Effector memory CD8-positive, alpha-beta T cell (primary cell): Measurements from ENCODE around the gene VAV1.

Experiments
- ATAC-seq: fragments of 150-1000 bp; cut with Tn5 transposase; replicated peaks from 2 replicates; pipeline ENCODE4 v1.10.0; 2021; ENCODE audit warnings: mild to moderate bottlenecking, moderate library complexity
- DNase-seq, 3 experiments: peaks; one replicate each; pipeline ENCODE4 v3.0.0; 2021
- H3K27ac Mint-ChIP-seq, 2 donors: one replicate each; pipeline ENCODE4 v1.8.0; 2022; ENCODE audit warnings: mild to moderate bottlenecking in 2 of 2, mixed read lengths in 2 of 2, moderate library complexity in 2 of 2
- H3K27me3 Mint-ChIP-seq, 2 donors: one replicate each; pipeline ENCODE4 v1.8.0; 2022; ENCODE audit warnings: mixed read lengths in 2 of 2
- H3K36me3 Mint-ChIP-seq: one replicate; pipeline ENCODE4 v1.8.0; 2022; ENCODE audit warnings: mild to moderate bottlenecking, moderate library complexity, mixed read lengths; ENCODE audit not compliant: insufficient read depth
- H3K4me1 Mint-ChIP-seq, 2 donors: one replicate each; pipeline ENCODE4 v1.8.0; 2022; ENCODE audit warnings: low read depth in 2 of 2, mixed read lengths in 2 of 2
- H3K4me3 Mint-ChIP-seq, 2 donors: one replicate each; pipeline ENCODE4 v1.8.0; 2022; ENCODE audit warnings: mild to moderate bottlenecking in 2 of 2, mixed read lengths in 2 of 2, moderate library complexity in 2 of 2
- H3K9me3 Mint-ChIP-seq, 2 donors: one replicate each; pipeline ENCODE4 v1.8.0; 2022; ENCODE audit warnings: mixed read lengths in 2 of 2

Gene VAV1

DNA sequence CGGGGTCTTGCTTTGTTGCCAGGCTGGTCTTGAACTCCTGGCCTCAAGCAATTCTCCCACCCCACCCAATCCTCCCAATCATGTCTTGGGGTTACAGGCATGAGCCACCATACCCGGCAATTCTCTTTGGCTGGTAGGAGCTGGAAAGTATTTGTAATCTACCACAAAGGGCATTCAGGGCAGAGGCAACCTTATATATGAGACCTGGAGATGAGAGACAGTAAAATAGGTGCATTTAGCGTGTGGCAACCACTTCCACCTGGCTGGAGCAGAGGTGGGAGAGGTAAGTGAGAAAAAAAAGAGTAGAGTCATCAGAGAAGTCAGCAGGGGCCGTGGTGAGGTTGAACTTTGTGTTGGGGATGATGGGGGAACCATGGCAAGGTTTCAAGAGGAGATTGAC is 36.8 kb downstream of the VAV1 start:
- ATAC-seq (no peak), DNase-seq (no peak)
- peaks cover 17% of the 10 kb centered on the region for H3K36me3 Mint-ChIP-seq
- H3K4me1 Mint-ChIP-seq = peaks cover 35 to 60% of the 10 kb centered on the region in 2 donors
- no peaks in the 10 kb centered on the region for H3K9me3 Mint-ChIP-seq
- H3K4me3 Mint-ChIP-seq = peak overlapping the region in 1 of 2 donors; percentile 23
- peak overlapping the region; percentile 33 to 39 for H3K27ac Mint-ChIP-seq
- no peaks in the 10 kb centered on the region for H3K27me3 Mint-ChIP-seq

DNA sequence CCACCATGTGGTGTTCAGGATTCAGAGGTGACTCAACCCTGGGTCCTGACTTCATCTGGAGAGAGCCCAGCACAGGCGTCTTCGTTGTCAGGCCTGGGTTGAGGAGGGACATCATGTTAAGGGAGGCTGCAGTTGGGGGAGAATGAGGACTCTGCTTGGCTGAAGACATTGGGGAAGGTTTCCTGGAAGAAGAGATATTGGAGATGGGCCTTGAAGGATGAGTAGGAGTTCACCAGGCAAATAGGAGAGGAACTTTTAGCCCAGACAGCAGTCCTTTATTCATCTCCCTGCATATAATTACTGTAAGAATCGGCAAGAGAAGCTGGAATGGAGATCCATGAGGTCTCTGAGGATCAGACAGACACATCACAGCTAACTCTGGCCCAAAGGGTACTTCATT is 38.9 kb downstream of the VAV1 start:
- Mint-ChIP-seq H3K4me1 (peaks cover 40 to 66% of the 10 kb centered on the region in 2 donors), H3K9me3 (no peaks in the 10 kb centered on the region), H3K27me3 (no peaks in the 10 kb centered on the region), H3K4me3 (no peak overlapping the region), H3K36me3 (peaks cover 9% of the 10 kb centered on the region), H3K27ac (peak overlapping the region; percentile 39 to 80)
- DNase-seq (no peak), ATAC-seq (no peak)

DNA sequence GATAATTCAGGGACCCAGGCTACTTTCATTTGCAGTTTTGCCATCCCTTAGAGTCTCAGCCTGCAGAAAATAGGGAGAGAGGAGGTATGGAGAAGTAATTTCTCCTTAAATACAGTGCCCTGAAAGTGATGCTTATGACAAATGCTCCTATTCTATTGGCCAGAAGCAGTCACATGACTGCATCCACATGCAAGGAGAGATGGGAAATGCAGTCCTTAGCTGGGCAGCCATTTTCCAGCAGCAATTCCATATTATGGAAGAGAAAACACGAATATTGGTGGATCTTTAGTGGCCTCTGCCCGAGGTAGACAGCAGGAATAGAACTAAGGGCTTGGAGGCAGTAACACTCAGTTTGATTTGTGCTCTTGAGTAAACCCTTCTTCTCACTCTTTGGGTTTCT is 39.4 kb downstream of the VAV1 start:
- no peaks in the 10 kb centered on the region for H3K9me3 Mint-ChIP-seq
- peak overlapping the region; percentile 39 to 80 for H3K27ac Mint-ChIP-seq
- no peak for ATAC-seq
- H3K4me3 Mint-ChIP-seq = peak overlapping the region in 1 of 2 donors; percentile 13
- H3K36me3 Mint-ChIP-seq = peaks cover 9% of the 10 kb centered on the region
- H3K4me1 Mint-ChIP-seq = peaks cover 38 to 65% of the 10 kb centered on the region in 2 donors
- no peaks in the 10 kb centered on the region for H3K27me3 Mint-ChIP-seq
- no peak for DNase-seq

DNA sequence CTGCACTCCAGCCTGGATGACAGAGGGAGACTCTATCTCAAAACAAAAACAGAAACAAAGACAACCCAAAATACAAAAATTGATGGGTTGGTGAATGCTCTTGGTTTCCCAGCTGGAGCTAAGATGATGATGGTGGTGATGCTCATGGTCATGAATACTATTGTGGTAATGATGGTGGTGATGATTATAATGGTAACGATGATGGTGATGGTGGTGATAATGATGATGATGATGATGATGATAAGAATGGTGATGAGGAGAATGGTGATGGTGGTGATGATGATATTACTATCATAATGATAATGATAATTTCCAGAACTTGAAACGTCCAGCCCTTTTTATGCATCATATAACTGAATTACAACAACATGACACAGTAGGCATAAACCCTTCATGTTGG is 40.1 kb downstream of the VAV1 start:
- Mint-ChIP-seq H3K4me3 (no peak overlapping the region), H3K27ac (peak overlapping the region; percentile 39 to 80), H3K36me3 (peaks cover 6% of the 10 kb centered on the region), H3K4me1 (peaks cover 38 to 65% of the 10 kb centered on the region in 2 donors), H3K9me3 (no peaks in the 10 kb centered on the region), H3K27me3 (no peaks in the 10 kb centered on the region)
- no peak for DNase-seq
- no peak for ATAC-seq

DNA sequence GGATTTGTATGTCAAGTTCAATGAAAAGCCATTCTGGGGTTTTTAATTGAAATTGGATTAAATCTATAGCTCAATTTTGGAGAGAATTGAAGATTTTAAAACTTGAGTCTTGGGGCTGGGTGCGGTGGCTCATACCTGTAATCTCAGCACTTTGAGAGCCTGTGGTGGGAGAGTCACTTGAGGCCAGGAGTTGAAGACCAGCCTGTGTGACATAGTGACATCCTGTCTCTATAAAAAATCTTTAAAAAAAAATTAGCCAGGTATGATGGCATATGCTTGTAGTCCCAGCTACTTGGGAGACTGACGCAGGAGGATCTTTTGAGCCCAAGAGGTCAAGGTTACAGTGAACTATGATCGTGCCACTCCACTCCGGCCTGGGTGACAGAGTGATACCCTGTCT is 41.2 kb downstream of the VAV1 start:
- no peaks in the 10 kb centered on the region for H3K27me3 Mint-ChIP-seq
- peak overlapping the region; percentile 4 to 21 for H3K4me3 Mint-ChIP-seq
- H3K27ac Mint-ChIP-seq = peak overlapping the region; percentile 2 to 69

DNA sequence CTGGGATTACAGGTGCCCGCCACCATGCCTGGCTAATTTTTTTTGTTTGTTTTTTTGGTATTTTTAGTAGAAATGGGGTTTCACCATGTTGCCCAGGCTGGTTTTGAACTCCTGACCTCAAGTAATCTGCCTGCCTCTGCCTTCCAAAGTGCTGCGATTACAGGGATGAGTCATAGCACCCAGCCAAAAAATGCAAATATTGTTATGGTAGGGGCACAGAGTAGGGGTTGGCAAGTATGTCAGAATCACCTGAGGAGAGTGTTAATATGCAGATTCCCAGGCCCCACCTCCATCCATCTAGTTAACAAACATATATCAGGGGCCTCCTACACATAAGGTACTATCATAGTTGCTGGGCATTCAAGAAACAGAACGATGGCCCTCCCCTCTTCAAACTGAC is 44.7 kb downstream of the VAV1 start:
- Mint-ChIP-seq H3K27ac (peak overlapping the region; percentile 38 to 62), H3K4me1 (peaks cover 26 to 48% of the 10 kb centered on the region in 2 donors), H3K4me3 (no peak overlapping the region), H3K9me3 (peaks cover 0 to 1% of the 10 kb centered on the region in 2 donors), H3K27me3 (no peaks in the 10 kb centered on the region), H3K36me3 (peaks cover 35% of the 10 kb centered on the region)
- DNase-seq (no peak), ATAC-seq (no peak)

More for the DNA sequence above, 41.2 kb downstream of the VAV1 start:
- DNase-seq (no peak), ATAC-seq (peak; percentile 59)
- H3K36me3 Mint-ChIP-seq = peaks cover 9% of the 10 kb centered on the region
- H3K9me3 Mint-ChIP-seq = no peaks in the 10 kb centered on the region
- H3K4me1 Mint-ChIP-seq = peaks cover 40 to 67% of the 10 kb centered on the region in 2 donors

DNA sequence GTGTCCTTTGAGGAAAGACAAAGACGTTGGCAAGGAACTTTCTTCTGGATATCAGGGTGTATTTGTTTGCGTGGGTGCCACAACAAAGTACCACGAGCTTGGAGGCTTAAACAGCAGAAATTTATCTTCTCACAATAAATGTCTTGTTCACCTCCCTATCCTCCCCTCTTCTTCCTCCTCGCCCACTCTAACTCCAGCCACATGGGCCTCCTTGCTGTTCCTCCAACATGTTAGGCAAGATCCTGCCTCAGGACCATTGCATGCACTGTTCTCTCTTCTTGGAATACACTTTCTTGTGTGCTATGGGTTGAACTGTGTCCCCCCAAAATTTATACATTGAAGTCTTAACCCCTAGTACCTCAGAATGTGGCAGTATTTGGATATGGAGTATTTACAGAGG is 45.7 kb downstream of the VAV1 start:
- ATAC-seq (no peak), DNase-seq (no peak)
- no peaks in the 10 kb centered on the region for H3K27me3 Mint-ChIP-seq
- peak overlapping the region in 1 of 2 donors; percentile 36 for H3K27ac Mint-ChIP-seq
- no peak overlapping the region for H3K4me3 Mint-ChIP-seq
- H3K4me1 Mint-ChIP-seq = peaks cover 20 to 39% of the 10 kb centered on the region in 2 donors
- peaks cover 0 to 1% of the 10 kb centered on the region in 2 donors for H3K9me3 Mint-ChIP-seq
- peaks cover 35% of the 10 kb centered on the region for H3K36me3 Mint-ChIP-seq

DNA sequence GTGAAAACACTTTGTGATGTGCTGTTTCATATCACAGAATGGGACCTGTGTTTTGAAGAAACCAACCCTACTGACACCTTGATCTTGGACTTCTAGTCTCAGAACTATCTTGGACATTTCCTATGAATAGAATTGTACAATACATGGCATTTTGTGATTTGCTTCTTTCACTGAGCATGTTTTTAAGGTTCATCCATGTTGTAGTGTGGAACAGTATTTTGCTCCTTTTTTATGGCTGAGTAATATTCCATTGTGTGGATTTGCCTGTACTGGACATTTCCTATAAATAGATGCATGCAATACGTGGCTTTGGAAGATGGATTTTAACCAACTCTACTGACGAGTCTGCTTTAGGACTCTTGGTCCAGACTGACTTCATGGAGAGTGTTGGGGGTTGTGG is 46.8 kb downstream of the VAV1 start:
- ATAC-seq = no peak
- Mint-ChIP-seq H3K4me3 (no peak overlapping the region), H3K36me3 (peaks cover 41% of the 10 kb centered on the region), H3K9me3 (peaks cover 0 to 1% of the 10 kb centered on the region in 2 donors), H3K4me1 (peaks cover 17 to 31% of the 10 kb centered on the region in 2 donors), H3K27ac (peak overlapping the region; percentile 52 to 74), H3K27me3 (no peaks in the 10 kb centered on the region)
- DNase-seq = no peak

DNA sequence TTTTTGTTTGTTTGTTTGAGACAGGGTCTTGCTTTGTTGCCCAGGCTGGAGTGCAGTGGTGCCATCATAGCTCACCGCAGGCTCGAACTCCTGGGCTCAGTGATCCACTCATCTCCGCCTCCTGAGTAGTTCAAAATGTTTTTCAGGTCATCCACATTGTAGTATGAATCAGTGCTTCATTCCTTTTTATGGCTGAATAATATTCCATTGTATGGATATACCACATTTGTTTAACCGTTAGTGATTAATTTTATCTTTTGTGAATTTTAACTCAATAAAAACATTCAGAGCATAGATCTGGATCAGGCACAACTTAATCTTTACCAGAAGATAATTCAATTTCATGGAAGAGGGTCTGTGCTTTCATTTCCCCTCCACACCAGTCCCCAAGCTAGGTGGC is 47.7 kb downstream of the VAV1 start:
- H3K4me3 Mint-ChIP-seq = no peak overlapping the region
- DNase-seq (no peak), ATAC-seq (no peak)
- H3K4me1 Mint-ChIP-seq = peaks cover 11 to 23% of the 10 kb centered on the region in 2 donors
- peaks cover 50% of the 10 kb centered on the region for H3K36me3 Mint-ChIP-seq
- peak overlapping the region in 1 of 2 donors; percentile 20 for H3K27ac Mint-ChIP-seq
- no peaks in the 10 kb centered on the region for H3K27me3 Mint-ChIP-seq
- H3K9me3 Mint-ChIP-seq = peaks cover 0 to 1% of the 10 kb centered on the region in 2 donors

DNA sequence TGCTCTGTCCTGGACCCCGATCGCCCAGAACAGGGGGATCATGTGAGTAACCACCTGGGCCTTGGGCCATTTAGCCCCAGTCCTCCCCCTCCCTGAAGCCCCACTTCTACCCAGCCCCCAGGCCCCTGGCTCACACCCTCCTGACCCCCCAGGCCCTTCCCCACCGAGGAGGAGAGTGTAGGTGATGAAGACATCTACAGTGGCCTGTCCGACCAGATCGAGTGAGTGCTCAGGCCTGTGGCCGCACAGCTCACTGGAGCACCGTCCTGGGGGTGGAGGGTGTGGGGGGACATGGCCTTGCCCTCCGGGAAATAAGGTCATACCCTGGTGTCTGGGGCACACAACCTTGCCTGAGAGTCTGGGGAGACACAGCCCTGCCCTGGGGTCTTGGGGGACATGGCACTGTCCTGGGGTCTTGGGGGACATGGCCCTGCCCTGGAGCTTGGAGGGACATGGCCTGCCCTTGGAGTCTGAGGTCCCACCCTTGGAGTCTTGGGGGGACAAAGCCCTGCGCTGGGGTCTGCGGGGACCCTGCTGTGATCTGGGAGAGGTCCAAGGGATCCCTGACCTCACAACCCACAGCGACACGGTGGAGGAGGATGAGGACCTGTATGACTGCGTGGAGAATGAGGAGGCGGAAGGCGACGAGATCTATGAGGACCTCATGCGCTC is 49.3 kb downstream of the VAV1 start:
- peaks cover 64% of the 10 kb centered on the region for H3K36me3 Mint-ChIP-seq
- peaks cover 10 to 13% of the 10 kb centered on the region in 2 donors for H3K4me1 Mint-ChIP-seq

DNA sequence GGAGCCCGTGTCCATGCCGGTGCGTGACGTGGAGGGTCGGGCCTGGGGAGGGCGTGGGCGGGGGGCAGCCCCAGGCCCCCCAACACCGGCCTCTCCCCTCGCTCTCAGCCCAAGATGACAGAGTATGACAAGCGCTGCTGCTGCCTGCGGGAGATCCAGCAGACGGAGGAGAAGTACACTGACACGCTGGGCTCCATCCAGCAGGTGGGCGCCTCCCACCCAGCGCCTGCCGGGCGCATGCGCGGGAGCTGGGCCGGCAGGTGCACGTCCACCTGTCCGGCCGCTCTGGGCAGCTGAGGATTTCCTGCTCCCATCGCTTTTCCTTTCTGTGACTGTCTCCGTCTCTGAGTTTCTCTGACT is 49.8 kb downstream of the VAV1 start:
- H3K27ac Mint-ChIP-seq = peak overlapping the region in 1 of 2 donors; percentile 62
- H3K36me3 Mint-ChIP-seq = peaks cover 69% of the 10 kb centered on the region
- DNase-seq (no peak), ATAC-seq (no peak)
- H3K4me3 Mint-ChIP-seq = no peak overlapping the region
- peaks cover 0 to 1% of the 10 kb centered on the region in 2 donors for H3K9me3 Mint-ChIP-seq
- peaks cover 9 to 11% of the 10 kb centered on the region in 2 donors for H3K4me1 Mint-ChIP-seq
- no peaks in the 10 kb centered on the region for H3K27me3 Mint-ChIP-seq

More for the DNA sequence above, 49.3 kb downstream of the VAV1 start:
- Mint-ChIP-seq H3K9me3 (peaks cover 0 to 1% of the 10 kb centered on the region in 2 donors), H3K4me3 (no peak overlapping the region), H3K27me3 (no peaks in the 10 kb centered on the region), H3K27ac (peak overlapping the region in 1 of 2 donors; percentile 62)
- ATAC-seq (no peak), DNase-seq (no peak)

DNA sequence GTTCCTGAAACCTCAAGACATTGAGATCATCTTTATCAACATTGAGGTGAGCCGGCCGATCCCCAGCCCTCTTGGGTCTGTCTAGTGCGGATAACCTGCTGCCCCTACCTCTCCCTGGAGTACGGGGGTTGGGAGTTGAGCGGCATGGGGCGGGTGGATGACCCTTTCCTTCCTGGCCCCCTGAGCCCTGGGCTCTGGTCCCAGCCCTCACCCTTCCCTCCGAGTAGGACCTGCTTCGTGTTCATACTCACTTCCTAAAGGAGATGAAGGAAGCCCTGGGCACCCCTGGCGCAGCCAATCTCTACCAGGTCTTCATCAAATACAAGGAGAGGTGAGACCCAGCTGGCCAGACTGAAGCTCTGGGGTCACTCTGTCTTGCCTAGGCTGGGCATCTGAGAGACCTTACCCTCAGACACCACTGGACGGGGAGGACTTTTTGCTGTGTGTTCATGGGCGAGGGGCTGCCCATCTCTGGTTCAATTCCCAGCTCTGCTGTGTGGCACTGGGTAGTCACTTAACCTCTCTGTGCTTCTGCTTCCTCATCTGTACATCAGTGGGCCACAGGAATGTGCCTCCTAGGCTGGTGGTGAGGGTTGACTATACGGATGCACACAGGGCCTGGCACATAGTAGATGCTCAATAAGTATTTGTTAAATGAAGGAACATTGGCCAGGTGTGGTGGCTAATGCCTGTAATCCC is 52.7 kb downstream of the VAV1 start:
- Mint-ChIP-seq H3K27ac (no peak overlapping the region), H3K4me3 (no peak overlapping the region), H3K9me3 (no peaks in the 10 kb centered on the region), H3K4me1 (peaks cover 1 to 13% of the 10 kb centered on the region in 2 donors), H3K27me3 (no peaks in the 10 kb centered on the region), H3K36me3 (peaks cover 78% of the 10 kb centered on the region)
- DNase-seq = no peak
- no peak for ATAC-seq

DNA sequence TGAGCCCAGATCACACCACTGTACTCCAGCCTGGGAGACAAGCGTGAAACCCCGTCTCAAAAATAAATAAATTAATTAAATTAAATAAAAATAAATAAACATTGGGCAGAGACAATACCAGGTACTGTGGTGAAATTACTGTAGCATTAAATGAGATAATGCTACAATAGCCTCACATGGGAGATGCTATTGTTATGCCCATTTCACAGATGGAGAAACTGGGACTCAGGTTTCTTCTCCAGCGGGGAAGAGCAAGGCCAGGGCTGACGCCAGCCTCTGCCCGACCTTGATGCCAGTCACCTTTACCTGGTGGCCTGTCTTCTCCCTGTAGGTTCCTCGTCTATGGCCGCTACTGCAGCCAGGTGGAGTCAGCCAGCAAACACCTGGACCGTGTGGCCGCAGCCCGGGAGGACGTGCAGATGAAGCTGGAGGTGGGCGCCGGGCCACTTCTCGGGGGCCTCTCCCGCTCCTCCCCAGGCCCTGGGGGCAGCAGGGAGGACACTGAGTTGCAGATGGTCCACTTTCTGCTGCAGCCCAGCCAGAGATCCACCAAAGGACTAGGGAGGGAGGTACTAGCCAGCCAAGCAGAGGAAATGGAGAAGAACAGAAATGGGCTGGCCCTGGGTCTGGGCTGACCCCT is 53.9 kb downstream of the VAV1 start:
- no peak for DNase-seq
- no peak overlapping the region for H3K4me3 Mint-ChIP-seq
- H3K27me3 Mint-ChIP-seq = no peaks in the 10 kb centered on the region
- no peak for ATAC-seq
- no peaks in the 10 kb centered on the region for H3K9me3 Mint-ChIP-seq
- peaks cover 77% of the 10 kb centered on the region for H3K36me3 Mint-ChIP-seq
- no peak overlapping the region for H3K27ac Mint-ChIP-seq
- peaks cover 1 to 13% of the 10 kb centered on the region in 2 donors for H3K4me1 Mint-ChIP-seq
